GM19324 (cell line): ENCODE measurements around the gene SETBP1.

Source experiments
- ATAC-seq: cut with Tn5 transposase; IDR thresholded peaks from one replicate; pipeline ENCODE4 v1.9.1; 2021; ENCODE audit warnings: mild to moderate bottlenecking, moderate library complexity; ENCODE audit not compliant: unreplicated experiment, low FRiP score

Gene SETBP1

DNA sequence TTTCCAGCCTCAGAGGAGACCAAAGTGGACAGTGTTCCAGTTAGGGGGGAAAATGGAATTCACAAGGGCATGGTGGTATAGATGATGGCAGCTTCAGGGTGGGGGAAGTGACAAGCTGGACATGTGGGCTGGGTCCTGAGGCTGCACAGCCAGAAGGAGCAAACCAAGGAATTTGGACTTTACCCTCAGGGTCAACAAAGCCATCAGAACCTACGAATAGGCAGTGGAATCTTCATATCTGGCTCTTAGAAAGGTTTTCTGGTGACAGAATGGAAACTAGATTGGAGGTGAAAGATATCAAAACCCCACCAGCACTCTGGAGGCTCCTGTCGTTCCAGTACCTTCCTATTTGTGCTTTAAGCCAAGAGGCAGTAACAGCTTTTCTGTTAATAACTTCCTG lies 127.1 kb downstream of the SETBP1 start:
- no peak for ATAC-seq

DNA sequence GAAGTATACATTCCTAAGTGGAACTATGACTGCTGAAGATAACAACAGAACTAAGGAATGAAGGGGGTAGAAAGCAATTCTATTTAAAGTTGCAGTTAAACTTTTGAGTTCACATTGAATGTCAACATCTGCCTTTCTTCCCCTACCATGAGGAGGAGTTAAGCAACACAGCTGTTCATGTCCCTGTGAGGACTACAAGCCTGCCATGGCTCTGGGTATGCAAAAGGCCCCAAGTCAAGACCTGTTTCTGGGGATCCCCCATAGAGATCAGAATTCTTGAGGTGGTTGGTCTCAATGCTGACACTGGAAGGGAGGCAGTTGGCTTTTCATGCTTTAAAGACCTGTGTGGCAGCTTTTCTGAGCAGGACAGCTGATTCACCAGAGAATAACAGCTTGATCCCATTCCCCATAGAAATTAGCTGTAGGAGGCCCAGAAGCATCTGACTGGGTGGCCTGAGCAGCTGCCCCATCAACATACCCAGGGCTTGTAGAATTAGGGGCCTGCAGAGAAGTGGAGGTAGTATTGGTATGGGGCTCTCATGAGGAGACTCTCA lies 131.0 kb downstream of the SETBP1 start:
- no peak for ATAC-seq

DNA sequence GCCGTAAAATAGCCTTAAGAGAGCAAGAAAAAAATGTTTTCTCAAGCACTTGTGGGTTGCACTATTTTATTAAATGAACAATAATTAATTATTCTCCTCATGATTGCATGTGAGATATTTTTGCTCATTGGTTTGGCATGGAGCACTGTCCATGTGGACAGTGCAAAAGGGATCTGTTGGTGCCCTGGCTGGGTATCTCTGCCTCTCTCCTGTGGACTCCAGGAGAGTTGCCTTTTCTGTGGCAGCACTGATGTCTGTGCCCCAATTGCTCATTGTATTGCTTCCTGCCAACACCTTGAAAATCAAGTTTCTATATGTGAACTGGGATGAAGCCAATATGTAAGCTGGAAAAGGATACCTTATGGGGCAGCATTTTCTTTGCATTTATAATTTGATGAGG lies 131.7 kb downstream of the SETBP1 start:
- ATAC-seq = no peak

DNA sequence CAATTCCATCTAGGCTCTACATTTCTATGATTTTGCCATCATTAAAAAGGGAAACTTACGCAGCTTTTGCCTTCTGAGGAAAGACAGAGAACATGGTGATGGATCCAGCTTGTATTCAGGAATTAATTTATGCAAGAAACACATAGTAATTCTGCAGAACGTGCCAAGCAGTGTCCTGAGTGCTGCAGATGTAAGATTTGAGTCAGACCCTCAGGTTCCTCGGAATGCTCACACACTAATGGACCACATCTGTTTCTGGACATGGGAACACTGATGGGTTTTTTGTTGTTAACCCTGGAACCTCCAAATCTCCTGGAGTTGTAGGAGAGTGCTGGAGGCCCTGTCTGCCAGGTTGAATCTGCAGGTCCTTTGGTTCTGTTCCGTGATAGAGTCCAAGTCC lies 132.9 kb downstream of the SETBP1 start:
- ATAC-seq = no peak

DNA sequence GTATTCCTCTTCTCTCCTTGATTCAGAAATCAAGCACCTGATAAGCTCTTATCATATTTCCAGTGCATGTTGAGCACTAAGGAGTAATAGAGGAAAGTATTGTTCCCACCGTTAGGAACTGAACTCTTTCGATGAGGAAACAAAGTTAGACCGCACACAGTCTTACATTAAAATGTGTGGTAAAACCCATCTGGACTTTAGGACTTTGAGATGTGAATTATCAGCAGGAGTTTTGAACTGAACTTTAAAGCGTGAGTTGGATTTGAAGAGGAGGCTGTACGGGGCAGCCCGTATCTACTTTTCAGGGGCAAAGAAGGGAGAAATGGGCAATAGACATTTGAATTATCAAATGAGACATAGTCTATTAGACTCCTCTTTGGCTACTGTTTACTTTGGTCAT lies 134.4 kb downstream of the SETBP1 start:
- ATAC-seq = no peak

DNA sequence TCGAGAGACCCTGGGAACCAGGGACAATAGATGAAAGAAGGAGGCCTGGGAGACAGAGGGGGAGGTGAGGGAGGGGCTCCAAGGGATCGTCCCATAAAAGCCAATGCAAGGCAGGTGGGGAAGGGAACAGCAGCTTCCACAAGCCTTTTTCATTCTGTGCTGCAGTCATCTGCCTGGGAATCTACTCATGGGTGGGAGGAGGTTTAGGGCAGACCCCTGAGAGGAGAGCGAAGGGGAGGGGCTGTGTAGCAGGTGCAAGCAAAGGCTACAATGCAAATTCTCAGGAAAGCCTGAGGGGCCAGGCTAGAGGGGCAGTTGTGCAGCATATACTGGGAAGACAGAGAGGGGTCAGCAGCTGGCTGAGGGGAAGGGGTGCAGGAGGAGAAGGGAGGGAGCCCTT lies 135.4 kb downstream of the SETBP1 start:
- ATAC-seq = no peak

DNA sequence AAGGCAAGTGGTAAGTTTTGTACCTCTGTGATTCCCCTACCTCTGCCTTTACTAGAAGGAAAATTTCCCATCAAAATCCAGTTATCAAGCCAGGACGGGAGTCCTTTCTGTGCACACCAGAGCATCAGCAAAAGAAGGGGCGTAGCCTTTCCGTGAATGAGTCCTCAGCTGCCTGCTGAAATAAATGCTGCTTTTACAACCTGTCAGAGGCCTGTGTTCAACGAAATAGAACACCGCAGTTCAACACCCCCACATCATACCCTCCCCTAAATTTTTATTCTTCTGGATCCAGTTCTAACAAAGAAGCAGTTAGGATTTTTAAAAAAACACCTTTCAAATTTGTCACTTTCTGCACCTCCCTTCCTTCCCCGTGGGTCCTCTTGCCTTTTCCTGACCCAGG lies 135.8 kb downstream of the SETBP1 start:
- no peak for ATAC-seq

DNA sequence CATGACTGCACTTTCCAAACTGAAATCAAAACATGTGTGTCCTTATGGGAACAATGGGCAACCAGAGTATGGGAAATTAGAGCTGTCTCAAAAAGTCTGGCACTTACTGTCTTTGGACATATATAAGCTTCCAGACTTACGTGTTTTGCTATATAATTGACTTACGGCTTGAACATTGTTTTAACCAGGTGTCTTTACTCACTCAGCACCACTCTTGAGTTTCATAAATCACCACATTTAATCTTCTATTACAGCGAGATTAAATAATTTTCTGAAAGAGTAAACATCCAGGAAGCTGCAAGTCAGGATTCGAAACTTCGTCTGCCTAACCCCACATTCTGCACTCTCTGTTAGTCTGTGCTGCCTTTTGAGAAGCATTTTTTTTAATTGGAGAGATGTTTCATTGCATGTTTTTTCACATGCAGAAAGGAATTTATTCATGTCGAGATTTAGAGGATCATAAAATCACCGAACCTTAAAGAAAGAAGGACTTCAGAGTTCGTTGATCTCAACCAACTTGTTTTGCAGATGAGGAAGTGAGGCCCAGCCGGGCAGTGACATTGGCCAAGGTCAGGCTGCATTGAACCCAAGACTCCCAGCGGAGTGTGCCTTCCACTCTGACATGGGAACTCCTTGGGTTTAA lies 137.3 kb downstream of the SETBP1 start:
- ATAC-seq = no peak

DNA sequence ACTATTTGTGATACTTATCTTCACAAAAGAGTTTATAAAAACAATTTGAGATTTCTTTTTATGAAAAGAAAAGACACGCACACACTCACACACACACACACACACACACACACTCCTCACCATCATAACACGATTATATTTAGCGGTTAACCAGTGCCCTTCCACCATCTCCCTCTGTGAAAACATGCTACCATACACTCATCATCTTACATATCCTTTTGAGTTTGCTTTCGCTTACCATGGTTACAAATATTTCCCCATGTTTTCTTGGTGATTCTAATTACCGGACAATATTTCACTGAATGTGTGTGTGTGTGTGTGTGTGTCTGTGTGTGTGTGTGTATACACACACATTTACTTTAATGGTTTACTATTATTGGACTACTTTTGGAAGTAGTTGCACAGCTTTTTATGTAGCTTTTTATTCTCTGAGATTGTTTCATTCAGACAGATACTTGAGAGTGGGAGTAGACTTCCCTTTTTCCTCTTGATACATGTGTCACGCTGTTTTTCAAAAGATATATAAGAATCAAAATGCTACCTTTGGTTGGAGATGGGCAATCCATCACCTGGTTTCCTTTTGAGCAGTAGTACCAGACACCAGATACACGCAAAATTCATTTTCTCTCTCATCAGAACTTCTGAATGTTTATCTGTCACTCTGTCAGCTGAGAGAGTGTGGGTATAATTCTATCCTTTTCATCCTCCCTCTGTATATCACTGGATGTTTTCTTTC lies 138.1 kb downstream of the SETBP1 start:
- ATAC-seq = no peak

DNA sequence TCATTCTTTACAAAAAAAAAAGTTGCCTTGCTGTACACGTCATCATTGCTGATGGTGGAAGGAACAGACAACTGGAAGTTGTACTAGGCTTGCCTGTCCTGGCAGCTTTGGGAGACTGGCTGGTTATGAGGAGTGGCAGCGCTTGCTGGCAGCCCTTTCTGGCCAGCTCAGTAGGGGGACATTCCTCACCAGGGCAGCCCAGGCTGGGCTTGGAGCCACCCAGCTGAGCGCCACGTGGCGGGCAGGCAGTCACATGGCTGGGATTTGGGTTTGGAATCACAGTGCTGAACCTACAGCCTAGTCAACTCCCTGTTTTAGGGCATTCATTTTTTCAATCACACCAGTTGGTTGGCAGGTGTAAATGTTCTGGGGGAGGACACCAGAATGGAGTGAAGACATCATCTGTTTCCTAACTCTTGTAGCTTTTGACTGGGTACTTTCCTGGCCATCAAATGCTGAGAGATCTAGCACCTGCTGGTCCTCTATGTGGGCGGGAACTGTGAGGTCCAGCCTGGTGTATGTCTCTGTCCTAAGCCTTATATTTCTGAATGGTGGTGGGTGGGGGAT lies 139.3 kb downstream of the SETBP1 start:
- ATAC-seq = no peak

DNA sequence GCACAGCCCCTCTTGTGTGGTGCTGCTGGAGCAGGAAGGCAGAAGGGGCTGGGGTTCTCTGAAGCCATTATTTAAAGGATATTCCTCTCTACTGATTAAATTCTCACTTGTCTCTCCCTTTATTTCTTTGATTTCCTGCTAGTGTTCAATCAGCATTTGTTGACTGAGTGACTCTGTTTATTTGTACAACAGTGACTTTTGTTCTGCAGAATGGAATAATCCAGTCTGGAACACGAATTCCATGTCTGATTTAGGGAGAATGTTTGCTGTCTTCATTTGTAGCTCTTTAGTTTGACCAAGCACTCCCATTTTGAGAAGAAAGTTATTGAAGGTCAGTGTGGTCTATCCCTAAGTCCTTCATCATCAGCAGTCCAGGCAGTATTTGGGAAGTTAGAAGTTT lies 141.2 kb downstream of the SETBP1 start:
- no peak for ATAC-seq

DNA sequence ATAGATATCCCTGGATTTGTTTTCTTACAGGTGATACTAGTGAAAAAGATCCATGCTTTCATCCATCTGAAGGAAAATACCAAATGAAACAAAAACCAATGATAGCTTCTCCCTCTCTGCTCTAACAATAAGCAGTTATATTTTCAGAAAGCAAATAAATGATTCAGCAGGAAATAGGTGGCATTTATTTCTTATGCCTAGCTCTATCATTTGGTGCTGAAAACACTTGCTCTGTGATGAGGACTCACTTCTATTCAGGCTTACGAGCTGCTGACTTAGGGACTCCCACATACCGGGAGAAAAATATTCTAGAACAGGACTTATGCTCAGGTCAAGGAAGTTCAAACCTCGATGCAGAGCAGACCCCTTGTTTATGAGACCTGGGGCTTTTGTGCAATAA lies 142.6 kb downstream of the SETBP1 start:
- no peak for ATAC-seq

DNA sequence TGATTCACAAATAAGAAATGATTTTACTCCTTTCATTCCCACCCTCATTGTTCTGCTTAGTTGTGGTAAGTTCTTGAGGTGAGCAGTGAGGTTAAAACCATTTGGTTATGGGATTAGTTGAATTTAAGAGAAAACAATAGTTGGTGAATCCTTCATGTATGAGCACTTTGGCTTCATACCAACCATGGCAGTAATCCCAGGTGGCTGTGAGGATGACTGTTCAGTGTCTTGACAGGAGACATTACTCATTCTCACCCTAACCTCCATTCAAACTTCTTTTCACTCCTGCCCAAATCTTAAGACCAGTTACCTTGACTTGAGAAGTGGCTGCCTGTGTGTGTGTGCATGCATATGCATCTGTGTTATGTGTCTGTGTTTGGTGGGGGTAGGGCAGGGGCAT lies 143.1 kb downstream of the SETBP1 start:
- no peak for ATAC-seq

DNA sequence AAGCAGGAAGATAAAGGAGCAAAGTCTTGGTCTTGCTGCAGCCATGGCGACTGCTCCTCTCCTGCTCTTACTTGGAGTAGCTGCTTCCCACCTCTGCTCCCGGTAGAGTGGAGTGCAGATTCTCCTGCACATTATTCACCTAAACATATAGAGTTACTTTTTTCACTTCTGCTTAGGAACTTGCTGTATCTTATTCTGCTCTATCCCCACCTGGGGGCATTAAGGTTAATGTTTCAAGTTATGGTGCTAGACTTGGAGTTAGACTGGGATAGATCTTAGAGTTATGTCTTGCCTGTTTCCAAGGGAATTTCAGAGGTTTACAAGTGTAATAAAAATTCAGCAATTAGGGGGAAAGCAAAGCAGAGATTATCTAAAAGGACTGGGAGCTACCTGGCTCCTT lies 144.2 kb downstream of the SETBP1 start:
- ATAC-seq = no peak

DNA sequence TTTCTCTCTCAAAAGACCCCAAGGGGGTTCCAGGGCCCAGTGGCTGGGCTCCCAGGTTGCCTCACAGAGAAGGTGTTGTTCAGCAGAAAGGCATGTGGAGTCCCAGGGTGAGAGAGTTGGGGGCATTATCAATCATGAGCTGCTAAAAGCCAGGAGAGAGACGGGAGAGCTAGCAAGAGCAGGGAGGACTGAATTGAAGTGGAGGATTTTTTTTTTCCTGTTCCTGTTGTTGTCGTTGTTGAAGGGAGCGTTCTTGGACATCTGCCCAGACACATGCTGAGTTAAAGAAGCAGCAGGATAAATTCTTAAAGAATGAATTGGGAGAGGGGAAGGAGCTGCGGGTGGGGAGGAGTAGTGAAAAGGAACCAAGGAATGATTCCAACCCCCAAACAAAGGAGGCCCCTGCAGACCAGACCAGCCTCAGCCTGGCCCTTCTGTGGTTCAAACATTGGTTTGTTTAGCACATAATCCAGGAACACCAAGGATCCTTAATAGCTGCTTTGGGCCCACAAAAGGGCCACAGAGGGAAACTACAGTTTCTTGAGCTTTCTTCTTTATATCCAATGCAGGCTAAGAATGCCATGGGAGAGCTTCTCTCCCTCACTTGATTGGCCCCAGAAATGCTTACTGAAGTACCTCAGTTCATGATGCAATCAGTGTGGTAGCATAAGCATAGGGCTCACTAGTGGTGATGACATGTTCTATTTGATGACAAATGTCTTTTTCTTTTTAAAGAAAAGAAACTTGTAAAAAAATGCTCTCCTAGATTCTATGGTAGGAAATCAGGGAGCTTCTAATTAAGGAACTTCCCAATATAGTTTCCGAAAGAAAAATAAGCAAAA lies 146.0 kb downstream of the SETBP1 start:
- ATAC-seq = no peak

DNA sequence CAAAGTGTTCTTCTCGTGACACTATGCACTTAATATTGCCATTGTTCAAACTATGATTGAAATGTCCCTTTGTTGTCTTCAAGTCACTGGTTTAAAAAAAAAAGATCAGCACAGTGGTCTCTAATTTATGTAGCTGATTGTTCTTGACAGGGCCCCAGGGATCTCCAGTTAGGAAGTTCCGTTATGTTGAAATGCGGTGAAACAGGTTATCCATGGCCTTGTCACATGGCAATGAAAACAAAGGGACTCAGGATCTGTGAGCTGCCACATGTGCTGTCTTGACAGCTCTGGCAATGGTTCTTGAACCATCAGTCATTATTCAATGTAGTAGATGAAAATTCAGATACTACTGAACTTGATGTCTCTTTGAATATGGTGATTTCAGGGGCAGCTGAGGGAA lies 147.4 kb downstream of the SETBP1 start:
- ATAC-seq = no peak

DNA sequence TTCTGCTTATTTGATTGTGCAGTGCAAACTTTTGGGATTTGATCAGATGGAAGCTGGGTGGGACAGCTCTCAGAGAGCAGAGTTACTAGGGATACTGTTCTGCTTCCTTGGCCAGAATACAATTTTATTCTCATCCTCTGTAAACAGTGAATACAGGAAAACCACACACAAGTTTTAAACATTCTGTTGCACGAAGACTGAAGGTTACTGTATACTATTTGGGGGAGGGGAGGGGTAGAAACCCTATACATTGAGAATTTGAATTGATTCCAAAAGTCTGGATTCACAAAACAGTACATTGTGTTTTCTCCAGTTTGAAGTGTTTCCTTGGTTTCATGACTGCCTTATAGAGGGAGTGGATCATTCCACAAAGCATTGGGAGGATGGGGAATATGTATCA lies 149.9 kb downstream of the SETBP1 start:
- ATAC-seq = no peak

DNA sequence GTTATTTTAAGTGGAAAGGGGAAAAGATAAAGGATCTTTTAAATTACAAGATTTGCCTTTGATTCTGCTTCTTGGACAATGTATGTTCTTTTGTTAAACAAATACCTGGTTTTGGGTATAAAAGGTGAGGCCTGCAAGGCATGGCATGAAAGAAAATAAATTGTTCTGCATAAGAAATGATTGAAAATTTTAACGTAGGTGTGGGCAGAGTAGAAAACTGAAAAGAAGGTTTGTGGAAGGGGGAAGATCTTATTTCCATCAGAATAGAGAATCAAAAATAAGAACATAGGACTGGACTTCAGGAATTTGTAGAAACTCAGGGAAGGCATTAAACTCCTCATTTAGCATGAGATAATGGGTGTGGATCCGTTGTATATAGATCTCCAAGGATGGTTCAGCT lies 153.1 kb downstream of the SETBP1 start:
- no peak for ATAC-seq

DNA sequence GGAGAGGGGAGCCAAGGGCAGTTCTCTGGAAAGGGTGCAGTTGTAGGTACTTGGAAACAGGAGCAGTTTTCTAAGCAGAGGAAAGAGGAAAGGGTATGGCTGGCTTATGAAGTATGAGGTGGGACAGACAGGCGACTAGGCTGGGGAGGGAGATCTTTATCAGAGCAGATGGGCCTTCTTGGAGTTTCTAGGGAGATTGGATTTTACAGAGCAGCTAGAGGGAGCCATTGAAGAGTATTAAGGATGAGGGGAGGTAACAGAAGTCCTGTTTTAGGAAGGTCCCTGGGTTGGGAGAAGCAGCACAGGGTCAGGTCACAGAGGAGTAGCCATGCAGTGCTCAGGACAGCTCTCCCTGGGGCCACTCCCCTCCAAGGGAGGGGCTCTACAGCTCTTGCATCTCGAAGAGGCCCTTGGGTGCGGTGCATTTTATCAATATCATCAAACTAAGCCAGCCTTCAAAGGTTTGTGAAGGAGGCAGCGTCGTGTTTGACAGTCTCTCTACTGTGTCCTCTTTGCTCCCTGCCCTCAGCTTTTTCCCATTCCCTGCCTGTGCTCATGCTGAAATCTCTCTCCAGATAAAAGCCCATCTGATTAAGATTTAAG lies 154.3 kb downstream of the SETBP1 start:
- ATAC-seq = no peak

DNA sequence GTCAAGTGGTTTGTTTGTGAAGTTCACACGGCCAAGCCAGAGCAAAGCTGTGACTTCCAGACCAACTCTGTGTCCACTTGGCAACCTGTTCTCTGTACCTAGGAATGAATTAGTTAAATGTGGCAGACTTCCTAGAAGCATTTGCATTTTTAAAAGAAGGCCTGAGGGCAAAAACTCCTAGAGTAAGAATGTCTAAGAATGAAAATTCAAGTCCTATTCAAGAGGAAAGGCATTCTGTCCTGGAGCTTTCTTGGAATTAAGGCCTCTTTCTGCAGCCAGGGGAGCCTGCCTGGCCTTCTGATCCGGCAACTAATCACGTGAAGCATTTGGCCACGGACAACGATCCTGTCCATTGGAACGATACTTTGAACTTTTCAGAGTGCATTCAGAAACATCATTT lies 155.0 kb downstream of the SETBP1 start:
- no peak for ATAC-seq

DNA sequence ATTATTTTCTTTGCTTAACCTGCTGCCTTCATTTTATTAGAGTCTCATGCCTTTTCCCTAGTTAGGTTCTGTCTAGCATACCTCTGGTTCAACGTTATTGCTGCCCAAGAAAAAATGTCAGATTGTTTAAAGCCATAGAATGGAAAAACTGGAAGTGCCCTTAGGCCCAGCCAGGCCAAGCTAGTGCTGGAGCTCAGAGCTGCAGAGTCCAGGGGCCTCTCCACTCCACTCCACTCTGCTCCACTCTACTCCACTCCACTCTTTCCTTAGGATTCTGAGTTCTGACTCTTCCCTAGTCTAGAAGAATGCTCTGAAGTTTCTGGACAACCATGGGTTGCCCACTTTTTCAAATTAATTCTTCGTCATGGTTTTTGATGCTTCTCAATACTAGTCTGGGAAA lies 155.6 kb downstream of the SETBP1 start:
- ATAC-seq = no peak
